22Rv1 (cell line): ENCODE results near the gene CLSTN1.

Experiments
- H3K27ac ChIP-seq: fragments of 450-650 bp; 2 replicates; pipeline ENCODE4 v1.5.1; 2017
- ZFX ChIP-seq: fragments of 450-650 bp; IDR thresholded peaks from 2 replicates; pipeline ENCODE4 v1.6.1; 2017; ENCODE audit warnings: antibody characterized with exemption, borderline replicate concordance
- TF ChIP-seq, protein P1 (sequence below): fragments of 450-650 bp; IDR thresholded peaks from 2 replicates; pipeline ENCODE4 v1.5.1; 2017; ENCODE audit warnings: mild to moderate bottlenecking

Gene CLSTN1

GRCh38 chr1:9720785-9721605 is 102.8 kb downstream of the CLSTN1 start:
- H3K27ac ChIP-seq: no peak overlapping the region
- TF ChIP-seq ZFX: no peak
- TF ChIP-seq, protein P1, sequence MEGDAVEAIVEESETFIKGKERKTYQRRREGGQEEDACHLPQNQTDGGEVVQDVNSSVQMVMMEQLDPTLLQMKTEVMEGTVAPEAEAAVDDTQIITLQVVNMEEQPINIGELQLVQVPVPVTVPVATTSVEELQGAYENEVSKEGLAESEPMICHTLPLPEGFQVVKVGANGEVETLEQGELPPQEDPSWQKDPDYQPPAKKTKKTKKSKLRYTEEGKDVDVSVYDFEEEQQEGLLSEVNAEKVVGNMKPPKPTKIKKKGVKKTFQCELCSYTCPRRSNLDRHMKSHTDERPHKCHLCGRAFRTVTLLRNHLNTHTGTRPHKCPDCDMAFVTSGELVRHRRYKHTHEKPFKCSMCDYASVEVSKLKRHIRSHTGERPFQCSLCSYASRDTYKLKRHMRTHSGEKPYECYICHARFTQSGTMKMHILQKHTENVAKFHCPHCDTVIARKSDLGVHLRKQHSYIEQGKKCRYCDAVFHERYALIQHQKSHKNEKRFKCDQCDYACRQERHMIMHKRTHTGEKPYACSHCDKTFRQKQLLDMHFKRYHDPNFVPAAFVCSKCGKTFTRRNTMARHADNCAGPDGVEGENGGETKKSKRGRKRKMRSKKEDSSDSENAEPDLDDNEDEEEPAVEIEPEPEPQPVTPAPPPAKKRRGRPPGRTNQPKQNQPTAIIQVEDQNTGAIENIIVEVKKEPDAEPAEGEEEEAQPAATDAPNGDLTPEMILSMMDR: no peak

DNA sequence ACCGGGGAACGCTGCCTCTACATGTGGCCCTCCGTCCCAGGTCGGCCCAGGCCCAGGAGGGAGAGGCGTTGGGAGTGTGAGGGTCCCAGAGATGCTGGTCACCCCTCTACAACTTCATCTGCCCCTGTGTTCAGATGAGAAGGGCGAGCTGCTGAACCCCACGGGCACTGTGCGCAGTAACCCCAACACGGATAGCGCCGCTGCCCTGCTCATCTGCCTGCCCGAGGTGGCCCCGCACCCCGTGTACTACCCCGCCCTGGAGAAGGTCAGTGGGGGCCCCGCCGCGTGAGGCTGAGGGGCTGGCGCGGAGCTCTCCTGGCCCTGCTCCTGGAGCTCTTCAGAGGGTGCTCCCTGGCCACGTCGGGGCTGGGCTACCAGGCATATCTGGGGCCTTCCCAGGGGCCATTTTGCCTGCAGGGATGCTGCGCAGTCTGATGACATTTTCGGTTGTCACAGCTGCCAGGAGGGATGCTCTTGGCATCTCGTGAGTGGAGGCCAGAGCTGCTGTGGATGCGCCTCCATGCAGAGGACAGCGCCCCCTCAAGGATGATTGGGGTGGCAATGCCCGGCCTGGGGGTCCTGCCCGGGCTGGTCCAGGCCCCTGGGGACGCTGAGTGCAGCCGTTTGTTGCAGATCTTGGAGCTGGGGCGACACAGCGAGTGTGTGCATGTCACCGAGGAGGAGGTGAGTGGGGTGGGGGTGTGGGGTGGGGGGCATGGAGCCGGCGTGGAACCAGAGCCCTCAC is 103.6 kb downstream of the CLSTN1 start:
- TF ChIP-seq ZFX: no peak
- TF ChIP-seq, protein P1: no peak
- H3K27ac ChIP-seq: no peak overlapping the region

DNA sequence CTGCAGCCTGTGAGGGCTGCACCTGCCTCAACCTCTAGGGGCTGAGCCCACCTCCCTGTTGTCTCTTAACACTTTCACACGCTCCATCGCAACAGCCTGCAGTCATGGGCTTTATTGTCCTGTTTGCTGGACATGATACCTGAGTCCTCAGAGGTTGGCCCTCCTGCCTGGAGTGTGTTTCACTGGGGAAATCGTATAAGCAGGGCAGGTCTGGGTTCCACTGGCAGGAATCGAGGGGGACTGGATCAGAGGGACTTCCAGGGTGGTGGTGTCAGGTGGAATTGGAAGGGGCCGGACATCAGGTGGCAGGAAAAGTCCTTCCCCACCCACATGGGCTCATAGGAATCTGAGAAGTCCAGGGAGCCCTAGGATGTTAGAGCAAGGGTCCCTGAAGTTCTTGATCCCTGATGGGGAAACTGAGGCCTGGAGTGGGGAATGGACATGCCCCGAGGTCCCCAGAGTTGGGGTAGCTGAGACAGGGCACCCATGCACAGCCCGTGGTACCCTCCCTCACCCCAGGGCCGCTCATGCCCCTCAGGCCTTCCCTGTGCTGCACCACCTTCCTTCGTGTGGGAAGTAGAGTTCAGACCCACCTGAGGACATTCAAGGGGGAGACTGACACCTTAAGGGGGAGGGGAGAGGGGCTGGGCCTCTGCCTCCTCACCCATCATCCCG is 105.6 kb downstream of the CLSTN1 start:
- TF ChIP-seq, protein P1: no peak
- TF ChIP-seq ZFX: no peak
- H3K27ac ChIP-seq: no peak overlapping the region

- no peak overlapping the region for H3K27ac ChIP-seq
- TF ChIP-seq, protein P1: no peak
- no peak for TF ChIP-seq ZFX
These were observed 106.4 kb downstream of the CLSTN1 start for GRCh38 chr1:9717193-9718005.

DNA sequence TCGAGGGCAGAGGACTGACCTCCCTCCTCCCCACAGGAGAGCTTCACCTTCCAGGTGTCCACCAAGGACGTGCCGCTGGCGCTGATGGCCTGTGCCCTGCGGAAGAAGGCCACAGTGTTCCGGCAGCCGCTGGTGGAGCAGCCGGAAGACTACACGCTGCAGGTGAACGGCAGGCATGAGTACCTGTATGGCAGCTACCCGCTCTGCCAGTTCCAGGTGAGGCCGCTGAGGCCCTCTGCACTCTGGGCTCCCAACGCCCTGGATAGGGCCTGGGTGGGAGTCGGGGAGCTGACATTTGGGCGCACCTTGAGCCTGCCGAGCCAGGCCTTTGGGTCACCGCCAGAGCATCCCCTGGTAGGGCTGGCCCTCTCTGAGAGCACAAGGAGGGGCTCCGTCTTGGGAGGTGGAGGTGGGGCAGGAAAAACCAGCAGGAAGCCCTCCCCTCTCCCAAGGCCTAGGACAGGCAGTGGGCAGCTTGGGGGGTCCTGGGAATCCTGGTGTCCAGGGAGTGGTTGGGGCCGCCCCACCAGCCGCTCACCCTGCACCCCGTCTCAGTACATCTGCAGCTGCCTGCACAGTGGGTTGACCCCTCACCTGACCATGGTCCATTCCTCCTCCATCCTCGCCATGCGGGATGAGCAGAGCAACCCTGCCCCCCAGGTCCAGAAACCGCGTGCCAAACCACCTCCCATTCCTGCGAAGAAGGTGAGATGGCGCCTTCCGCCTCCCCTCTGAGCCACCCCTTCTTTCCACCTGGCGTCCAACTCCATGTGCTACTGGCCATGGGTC is 107.2 kb downstream of the CLSTN1 start:
- TF ChIP-seq, protein P1: no peak
- no peak for TF ChIP-seq ZFX
- no peak overlapping the region for H3K27ac ChIP-seq

GRCh38 chr1:9715536-9716226 is 108.1 kb downstream of the CLSTN1 start:
- H3K27ac ChIP-seq: no peak overlapping the region
- TF ChIP-seq ZFX: no peak
- TF ChIP-seq, protein P1: no peak
